OCI-LY3 (cell line): Measurements from ENCODE around the gene ZNF548.

Experiments used
- CTCF ChIP-seq: fragments of 200-600, 300-600 bp; sonication (generic); IDR thresholded peaks from 2 replicates; pipeline ENCODE4 v1.5.1; 2014; ENCODE audit warnings: antibody characterized with exemption, low read length, low read depth
- EZH2phosphoT487 ChIP-seq: fragments of 200-600 bp; shearing (Covaris generic); IDR thresholded peaks from 2 replicates; pipeline ENCODE4 v1.6.1; 2018; ENCODE audit warnings: antibody characterized with exemption, mixed run types, low read depth

DNA sequence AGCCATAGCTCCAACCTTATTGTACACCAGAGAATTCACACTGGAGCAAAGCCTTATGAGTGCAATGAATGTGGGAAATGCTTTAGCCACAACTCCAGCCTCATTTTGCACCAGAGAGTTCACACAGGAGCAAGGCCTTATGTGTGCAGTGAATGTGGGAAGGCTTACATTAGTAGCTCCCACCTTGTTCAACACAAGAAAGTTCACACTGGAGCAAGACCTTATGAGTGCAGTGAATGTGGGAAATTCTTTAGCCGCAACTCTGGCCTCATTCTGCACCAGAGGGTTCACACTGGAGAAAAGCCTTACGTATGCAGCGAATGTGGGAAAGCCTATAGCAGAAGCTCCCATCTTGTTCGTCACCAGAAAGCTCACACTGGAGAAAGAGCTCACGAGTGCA, 32.2 kb upstream of the ZNF548 start:
- TF ChIP-seq CTCF (no peak), EZH2phosphoT487 (no peak)
